T-helper 1 cell treated with Interleukin-12 subunit alpha and Interleukin-12 subunit beta and Interleukin-4 antibody, amounts not matched to agents 30 μg/mL and 1 μg/mL, for 36 hours (primary cell): ENCODE measurements around the gene SOX11.
"Not testable (repeated sequence)": the region's sequence is repeated elsewhere in the genome, so short reads cannot be mapped to it uniquely, and the experiment has no call there.

Source experiments
- H3K27ac Mint-ChIP-seq: one replicate; pipeline ENCODE4 v1.8.0; 2021; ENCODE audit warnings: mild to moderate bottlenecking, mixed read lengths
- H3K27me3 Mint-ChIP-seq: one replicate; pipeline ENCODE4 v1.8.0; 2021; ENCODE audit warnings: low read depth, mixed read lengths
- H3K36me3 Mint-ChIP-seq: one replicate; pipeline ENCODE4 v1.8.0; 2021; ENCODE audit warnings: low read depth, mixed read lengths
- H3K4me1 Mint-ChIP-seq: one replicate; pipeline ENCODE4 v1.8.0; 2021; ENCODE audit warnings: low read depth, mixed read lengths
- H3K4me3 Mint-ChIP-seq: one replicate; pipeline ENCODE4 v1.8.0; 2021; ENCODE audit warnings: mild to moderate bottlenecking, moderate library complexity, mixed read lengths
- H3K9me3 Mint-ChIP-seq: one replicate; pipeline ENCODE4 v1.8.0; 2021; ENCODE audit warnings: mixed read lengths

SOX11 gene

DNA sequence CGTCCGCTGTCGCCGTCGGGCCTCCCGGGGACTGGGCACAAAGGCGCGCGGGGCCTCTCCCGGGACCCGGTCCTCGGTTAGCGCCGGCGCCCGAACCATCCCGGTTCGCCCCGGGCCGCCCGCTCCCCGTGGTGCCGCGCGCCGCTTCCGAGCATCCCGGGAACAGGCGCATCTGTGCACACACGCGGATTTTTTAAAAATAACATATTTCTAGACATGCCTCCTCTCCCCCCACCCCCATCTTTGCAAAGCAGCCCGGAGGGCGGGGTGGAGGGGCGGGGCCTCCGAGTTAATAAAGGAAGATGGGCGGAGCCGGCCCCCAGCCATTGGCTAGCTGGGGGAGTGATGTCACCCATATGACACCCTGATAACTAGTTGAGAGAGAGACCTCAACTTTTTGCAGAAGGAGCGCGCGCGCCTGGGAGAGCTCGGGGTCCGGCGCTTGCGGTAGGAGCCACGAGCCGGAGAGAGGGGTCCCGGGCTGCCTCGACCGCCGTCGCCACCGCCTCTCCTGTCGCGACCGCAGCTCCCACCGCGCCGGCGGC lies at the start of gene SOX11:
Gene SOX11 (plus strand): TSS at position 400 of the 545 bp plus-strand sequence. CDS start 338 bp downstream, outside the sequence.
- Mint-ChIP-seq H3K4me3 (no peak within 1 kb of the TSS), H3K4me1 (peaks cover 4% of the 10 kb centered on the region), H3K9me3 (no peaks in the 10 kb centered on the region), H3K27me3 (peaks cover 61% of the 10 kb centered on the region), H3K36me3 (peaks cover 4% of the 10 kb centered on the region), H3K27ac (peak within 1 kb of the TSS; percentile 15)

DNA sequence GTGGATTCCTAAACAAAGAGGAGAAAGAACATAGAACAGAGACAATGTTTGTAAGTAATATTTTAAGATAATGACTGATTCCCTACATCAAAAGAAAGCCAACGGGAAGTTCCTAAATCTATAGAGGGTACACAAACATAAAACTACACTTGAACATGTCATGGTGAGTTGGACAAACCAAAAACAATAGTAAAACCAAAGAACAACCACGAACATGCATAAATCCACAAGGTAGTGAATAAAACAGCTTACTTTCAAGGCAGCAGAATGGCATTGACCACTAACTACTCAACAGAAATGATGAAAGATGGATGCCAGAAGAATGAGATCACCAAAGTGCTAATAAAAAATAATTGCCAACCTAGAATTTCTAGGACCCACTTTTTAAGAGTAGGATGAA lies 39.5 kb upstream of the SOX11 start:
- H3K27me3 Mint-ChIP-seq, H3K4me3 Mint-ChIP-seq, H3K9me3 Mint-ChIP-seq, H3K27ac Mint-ChIP-seq, H3K4me1 Mint-ChIP-seq, H3K36me3 Mint-ChIP-seq: not testable (repeated sequence)

DNA sequence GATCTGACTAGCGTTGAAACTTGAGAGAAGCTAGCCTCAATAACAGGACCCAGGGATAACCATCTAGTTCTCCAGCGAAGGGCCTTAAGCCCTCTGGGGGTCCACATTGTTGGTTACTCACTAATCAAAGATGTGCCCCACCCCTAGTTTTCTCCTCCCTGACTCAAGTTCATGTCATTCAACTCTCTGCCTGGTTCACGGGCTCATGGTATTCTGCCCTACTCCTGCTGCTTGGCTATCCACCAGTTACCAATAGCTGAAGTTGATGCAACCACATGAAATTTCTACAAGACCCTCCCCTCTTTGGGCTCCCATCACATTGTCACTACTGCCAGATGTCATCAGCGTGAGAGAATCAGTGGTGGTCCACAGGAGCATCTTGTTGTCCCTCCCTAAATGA lies 38.4 kb upstream of the SOX11 start:
- H3K36me3 Mint-ChIP-seq, H3K9me3 Mint-ChIP-seq, H3K27ac Mint-ChIP-seq, H3K4me1 Mint-ChIP-seq, H3K4me3 Mint-ChIP-seq, H3K27me3 Mint-ChIP-seq: not testable (repeated sequence)

DNA sequence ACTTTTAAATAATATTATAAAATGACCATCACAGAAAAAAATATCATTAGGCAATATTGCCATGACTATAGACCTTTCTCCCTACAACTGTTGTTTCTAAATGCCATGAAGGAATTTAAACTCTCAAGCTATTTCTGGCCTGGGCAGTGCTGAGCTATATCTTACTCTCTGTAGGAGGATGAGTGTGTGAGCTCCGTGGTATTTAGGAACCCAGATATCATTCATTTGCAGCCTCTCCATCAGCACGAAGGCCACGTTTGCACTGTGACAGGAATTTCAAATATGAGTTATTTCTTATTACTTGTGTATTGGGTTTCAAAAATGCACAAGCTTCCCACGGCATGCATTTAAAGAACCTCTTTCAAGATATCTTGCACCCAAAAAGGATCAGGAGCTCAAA lies 35.0 kb upstream of the SOX11 start:
- no peak overlapping the region for H3K27ac Mint-ChIP-seq
- H3K4me3 Mint-ChIP-seq, result no peak overlapping the region
- H3K36me3 Mint-ChIP-seq, result no peaks in the 10 kb centered on the region
- H3K4me1 Mint-ChIP-seq, result no peaks in the 10 kb centered on the region
- no peaks in the 10 kb centered on the region for H3K27me3 Mint-ChIP-seq
- H3K9me3 Mint-ChIP-seq, result no peaks in the 10 kb centered on the region

DNA sequence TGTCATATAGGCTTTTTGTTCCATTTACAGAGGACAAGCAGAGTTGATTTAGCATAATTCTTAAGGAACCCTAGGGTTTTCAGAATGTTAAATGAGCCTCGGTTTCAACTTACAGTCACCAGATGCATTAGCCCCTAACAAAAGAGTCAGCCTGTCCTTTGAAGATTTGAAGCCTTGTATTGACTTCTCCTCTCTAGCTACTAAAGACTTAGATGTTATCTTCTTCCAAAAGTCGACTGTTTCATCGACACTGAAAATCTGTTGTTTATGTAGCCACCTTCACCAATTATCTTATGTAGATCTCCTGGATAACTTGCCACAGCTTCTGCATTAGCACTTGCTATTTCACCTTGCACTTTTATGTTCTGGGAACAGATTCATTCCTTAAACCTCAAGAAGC lies 31.6 kb upstream of the SOX11 start:
- H3K4me1 Mint-ChIP-seq, result no peaks in the 10 kb centered on the region
- no peak overlapping the region for H3K4me3 Mint-ChIP-seq
- no peak overlapping the region for H3K27ac Mint-ChIP-seq
- no peaks in the 10 kb centered on the region for H3K27me3 Mint-ChIP-seq
- H3K36me3 Mint-ChIP-seq, result no peaks in the 10 kb centered on the region
- no peaks in the 10 kb centered on the region for H3K9me3 Mint-ChIP-seq

DNA sequence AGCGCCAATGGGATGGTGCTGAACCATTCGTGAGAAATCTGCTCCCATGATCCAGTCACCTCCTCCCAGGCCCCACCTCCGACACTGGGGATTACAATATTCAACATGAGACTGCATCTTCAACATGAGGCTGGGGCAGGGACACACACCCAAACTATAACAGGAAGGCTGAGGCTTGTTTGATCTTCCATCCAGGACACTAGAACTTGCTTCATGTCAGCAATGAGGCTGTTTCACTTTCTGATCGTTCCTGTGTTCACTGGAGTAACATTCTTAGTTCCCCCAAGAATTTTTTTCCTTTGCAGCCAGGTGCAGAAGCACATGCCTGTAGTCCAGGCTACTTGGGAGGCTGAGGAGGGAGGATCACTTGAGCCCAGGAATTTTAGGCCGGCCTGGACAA lies 30.8 kb upstream of the SOX11 start:
- no peaks in the 10 kb centered on the region for H3K27me3 Mint-ChIP-seq
- H3K36me3 Mint-ChIP-seq, result no peaks in the 10 kb centered on the region
- no peak overlapping the region for H3K4me3 Mint-ChIP-seq
- H3K4me1 Mint-ChIP-seq, result no peaks in the 10 kb centered on the region
- H3K9me3 Mint-ChIP-seq, result no peaks in the 10 kb centered on the region
- no peak overlapping the region for H3K27ac Mint-ChIP-seq

DNA sequence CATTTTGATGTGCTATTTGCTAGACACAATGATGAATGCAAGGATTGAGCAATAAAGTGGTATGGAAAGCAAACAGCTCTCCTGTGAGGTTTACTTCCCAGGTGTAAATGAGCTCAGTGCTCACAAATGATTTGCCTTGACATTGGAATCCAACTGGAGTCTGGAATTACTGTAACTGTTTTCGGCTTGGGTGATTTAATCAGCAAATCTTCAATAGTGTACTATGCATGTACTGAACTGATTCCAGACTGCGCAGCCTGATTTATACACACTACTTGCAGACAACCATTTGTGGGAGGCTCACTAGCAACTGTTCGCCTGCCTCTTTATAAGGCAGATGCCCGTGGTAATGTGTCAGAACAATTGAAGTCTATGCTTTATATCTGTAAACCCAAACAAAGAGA lies 27.9 kb upstream of the SOX11 start:
- no peaks in the 10 kb centered on the region for H3K36me3 Mint-ChIP-seq
- H3K27me3 Mint-ChIP-seq, result no peaks in the 10 kb centered on the region
- no peak overlapping the region for H3K27ac Mint-ChIP-seq
- H3K4me1 Mint-ChIP-seq, result no peaks in the 10 kb centered on the region
- H3K4me3 Mint-ChIP-seq, result no peak overlapping the region
- no peaks in the 10 kb centered on the region for H3K9me3 Mint-ChIP-seq

DNA sequence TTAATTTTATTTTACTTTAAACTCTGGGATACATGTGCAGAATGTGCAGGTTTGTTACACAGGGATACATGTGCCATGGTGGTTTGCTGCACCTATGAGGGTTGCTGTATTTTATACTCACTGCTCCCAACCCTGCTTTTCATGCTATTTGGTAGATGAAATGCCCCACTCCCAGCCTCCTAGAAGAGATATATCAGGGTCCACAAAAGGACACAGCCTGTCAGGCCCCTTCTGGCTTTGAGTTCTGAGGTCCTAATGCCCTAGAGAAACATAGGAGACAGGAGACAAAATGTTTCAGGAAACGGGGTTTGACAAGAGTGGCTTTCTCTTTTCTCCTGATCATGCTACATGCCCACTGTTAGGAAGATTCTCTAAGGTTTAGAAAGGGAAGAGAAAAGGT lies 27.1 kb upstream of the SOX11 start:
- Mint-ChIP-seq H3K27ac (no peak overlapping the region), H3K36me3 (no peaks in the 10 kb centered on the region), H3K27me3 (no peaks in the 10 kb centered on the region), H3K4me1 (no peaks in the 10 kb centered on the region), H3K9me3 (no peaks in the 10 kb centered on the region), H3K4me3 (no peak overlapping the region)

DNA sequence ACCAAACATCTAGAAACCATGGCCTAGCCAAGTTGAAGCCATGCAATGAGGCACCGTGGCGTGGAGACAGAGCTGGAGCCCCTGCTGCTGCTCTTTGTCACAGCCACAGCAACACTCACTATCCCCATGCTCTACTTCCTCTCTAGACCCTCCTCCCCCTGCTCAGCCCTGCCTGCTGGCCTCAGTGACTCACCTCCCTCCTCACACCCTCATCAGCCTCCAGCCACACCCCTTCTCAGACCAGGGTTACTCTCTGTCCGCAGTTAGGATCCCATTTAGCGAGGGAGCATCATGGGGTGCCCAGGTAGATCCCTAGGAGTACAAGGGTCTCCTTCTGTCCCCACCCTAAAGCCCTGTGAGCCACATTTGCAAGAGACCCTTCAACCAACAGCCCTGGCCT lies 25.4 kb upstream of the SOX11 start:
- H3K4me1 Mint-ChIP-seq, result no peaks in the 10 kb centered on the region
- no peak overlapping the region for H3K4me3 Mint-ChIP-seq
- no peaks in the 10 kb centered on the region for H3K27me3 Mint-ChIP-seq
- no peaks in the 10 kb centered on the region for H3K36me3 Mint-ChIP-seq
- no peak overlapping the region for H3K27ac Mint-ChIP-seq
- H3K9me3 Mint-ChIP-seq, result no peaks in the 10 kb centered on the region

DNA sequence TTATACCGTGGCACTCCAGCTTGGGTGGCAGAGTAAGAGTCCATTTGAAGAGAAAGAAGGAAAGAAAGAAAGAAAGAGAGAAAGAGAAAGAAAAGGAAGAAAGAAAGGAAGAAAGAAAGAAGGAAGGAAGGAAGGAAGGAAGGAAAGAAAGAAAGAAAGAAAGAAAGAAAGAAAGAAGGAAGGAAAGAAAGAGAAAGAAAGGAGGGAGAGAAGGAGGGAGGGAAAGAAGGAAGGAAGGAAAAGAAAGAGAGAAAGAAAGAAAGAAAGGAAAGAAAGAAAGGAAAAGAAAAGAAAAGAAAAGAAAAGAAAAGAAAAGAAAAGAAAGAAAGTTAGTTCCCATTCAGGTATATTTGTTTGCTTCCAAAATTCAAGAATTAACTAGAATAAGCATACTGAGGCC lies 24.5 kb upstream of the SOX11 start:
- not testable (repeated sequence) for H3K9me3 Mint-ChIP-seq, H3K4me1 Mint-ChIP-seq, H3K36me3 Mint-ChIP-seq, H3K4me3 Mint-ChIP-seq, H3K27ac Mint-ChIP-seq, H3K27me3 Mint-ChIP-seq

DNA sequence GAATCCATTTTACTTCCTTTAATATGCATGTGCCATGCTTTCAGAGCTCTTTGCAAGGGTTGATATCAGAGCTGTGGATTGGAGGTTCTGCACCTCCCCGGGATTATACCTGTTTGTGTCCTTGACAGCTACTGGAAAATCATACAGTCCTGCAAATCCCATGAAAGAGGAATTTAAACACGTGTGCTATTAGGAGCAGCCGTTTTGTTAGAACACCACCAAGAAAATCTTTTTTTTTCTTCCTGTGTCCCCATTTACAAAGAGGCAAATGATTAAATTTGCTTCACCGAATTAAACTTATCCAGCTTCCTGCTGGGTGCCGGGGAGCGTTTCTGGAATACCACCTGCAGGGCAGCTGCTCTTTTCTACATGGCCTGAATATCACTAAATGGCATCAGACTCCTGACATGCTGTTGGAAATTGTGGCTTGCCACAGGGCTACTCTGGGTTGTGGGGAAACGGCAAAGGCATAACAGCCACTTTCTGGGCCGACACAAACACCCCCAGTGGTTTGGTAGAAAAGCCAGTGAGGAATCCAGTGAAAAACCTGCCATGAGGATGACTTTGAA lies 23.4 kb upstream of the SOX11 start:
- Mint-ChIP-seq H3K27ac (no peak overlapping the region), H3K9me3 (no peaks in the 10 kb centered on the region)

DNA sequence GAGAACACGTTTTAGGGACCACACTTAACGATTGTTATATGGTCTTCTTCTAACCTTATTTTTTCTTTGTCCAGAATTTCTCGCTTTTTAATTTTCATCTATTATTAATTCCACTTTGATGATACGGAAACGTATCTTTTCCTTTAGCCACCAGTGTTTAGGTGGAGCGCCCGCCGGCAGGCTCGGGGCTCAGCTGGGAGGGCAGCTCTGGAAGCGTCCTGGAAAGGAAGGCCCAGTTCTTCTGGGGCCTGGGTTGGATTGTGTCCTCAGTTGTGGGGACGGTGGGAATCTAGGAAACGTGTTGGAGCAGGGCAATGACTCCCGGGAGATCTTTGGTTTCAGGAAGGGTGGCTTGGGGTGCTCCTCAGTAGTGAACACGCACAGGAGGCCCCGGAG lies 19.4 kb upstream of the SOX11 start:
- Mint-ChIP-seq H3K27ac (no peak overlapping the region), H3K4me1 (no peaks in the 10 kb centered on the region), H3K27me3 (peaks cover 13% of the 10 kb centered on the region), H3K9me3 (no peaks in the 10 kb centered on the region), H3K36me3 (no peaks in the 10 kb centered on the region), H3K4me3 (no peak overlapping the region)

More for the DNA sequence above, 23.4 kb upstream of the SOX11 start:
- peaks cover 6% of the 10 kb centered on the region for H3K27me3 Mint-ChIP-seq
- no peaks in the 10 kb centered on the region for H3K36me3 Mint-ChIP-seq
- H3K4me1 Mint-ChIP-seq, result no peaks in the 10 kb centered on the region
- H3K4me3 Mint-ChIP-seq, result no peak overlapping the region

DNA sequence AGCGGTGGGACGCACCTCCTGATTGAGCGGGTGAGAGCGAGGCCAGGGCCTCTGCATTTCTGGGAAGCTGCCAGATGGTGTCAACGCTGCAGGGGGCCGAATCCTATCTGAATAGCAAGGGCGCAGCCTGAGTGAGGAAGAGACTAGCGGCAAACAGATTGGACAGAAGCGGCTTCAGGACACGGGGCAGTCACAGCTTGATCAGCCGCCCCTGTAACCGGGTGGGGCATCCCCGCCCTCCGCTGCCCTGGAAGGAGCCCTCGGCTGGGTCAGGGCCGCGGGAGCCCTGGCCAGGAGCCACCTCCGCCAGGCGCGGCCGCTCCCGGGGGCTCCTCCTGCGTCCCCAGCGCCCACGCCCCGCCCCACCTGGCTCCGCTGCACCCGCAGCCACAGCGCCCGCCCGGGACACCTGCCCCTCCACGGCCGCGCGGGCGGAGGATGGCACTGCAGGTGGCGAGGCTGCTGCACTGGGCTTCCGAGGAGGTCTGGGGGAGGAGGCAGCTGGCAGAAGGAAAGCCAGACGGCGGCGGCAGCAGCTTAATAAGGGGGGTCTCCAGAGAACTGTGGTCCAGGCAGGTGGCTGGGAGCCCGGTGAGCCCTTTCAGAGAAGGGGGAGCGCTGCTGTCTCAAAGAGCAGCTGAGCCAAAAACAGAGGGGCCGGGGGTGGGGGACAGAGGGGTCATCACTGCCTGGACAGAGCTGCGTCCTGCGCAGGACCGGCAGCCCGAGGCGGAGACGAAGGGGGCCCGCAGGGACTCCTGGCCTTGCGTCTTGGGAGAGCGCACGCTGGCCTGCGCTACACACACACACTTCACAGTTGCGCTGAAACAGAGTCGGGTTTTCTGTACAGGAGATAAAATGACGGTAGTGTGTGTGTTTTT lies 18.8 kb upstream of the SOX11 start:
- Mint-ChIP-seq H3K4me3 (no peak overlapping the region), H3K27me3 (peaks cover 13% of the 10 kb centered on the region), H3K4me1 (no peaks in the 10 kb centered on the region), H3K36me3 (no peaks in the 10 kb centered on the region), H3K9me3 (no peaks in the 10 kb centered on the region), H3K27ac (no peak overlapping the region)

DNA sequence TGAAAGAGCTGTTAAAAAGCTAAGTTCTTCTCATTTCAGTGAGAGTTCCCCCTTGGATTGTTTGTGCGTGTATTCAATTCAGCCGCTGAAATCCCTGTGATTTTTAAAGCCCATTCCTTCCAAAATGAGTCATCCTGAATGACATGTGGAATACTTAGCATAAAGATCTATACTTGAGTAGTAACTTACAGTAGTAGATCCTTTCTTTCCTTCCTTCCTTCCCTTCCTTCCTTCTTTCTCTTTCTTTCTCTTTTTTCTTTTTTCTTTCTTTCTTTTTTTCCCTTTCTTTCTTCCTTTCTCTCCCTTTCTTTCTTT lies 18.2 kb upstream of the SOX11 start:
- no peak overlapping the region for H3K4me3 Mint-ChIP-seq
- H3K27ac Mint-ChIP-seq, result no peak overlapping the region
- H3K27me3 Mint-ChIP-seq, result peaks cover 13% of the 10 kb centered on the region
- no peaks in the 10 kb centered on the region for H3K9me3 Mint-ChIP-seq
- H3K36me3 Mint-ChIP-seq, result no peaks in the 10 kb centered on the region
- no peaks in the 10 kb centered on the region for H3K4me1 Mint-ChIP-seq

DNA sequence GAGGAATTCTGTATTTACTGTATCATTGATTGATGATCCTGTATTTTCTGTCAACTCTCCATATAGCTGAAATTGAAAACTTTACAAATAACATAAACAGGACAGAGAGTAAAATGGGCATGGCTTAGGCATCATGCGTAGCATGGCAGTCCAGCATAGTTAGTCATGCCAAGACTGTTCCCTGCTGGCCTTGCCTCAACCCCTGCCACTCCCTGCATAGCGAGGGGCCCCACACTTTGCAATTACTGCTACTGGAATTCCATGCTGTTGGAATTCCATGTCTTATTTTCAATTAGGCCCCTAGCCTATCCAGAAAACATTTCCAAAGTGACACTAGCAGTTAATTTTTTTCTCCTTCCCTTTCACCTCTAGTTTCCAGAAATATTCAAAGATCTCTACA lies 15.1 kb upstream of the SOX11 start:
- no peaks in the 10 kb centered on the region for H3K4me1 Mint-ChIP-seq
- H3K36me3 Mint-ChIP-seq, result no peaks in the 10 kb centered on the region
- H3K27ac Mint-ChIP-seq, result no peak overlapping the region
- no peaks in the 10 kb centered on the region for H3K9me3 Mint-ChIP-seq
- peaks cover 13% of the 10 kb centered on the region for H3K27me3 Mint-ChIP-seq
- H3K4me3 Mint-ChIP-seq, result no peak overlapping the region
